GM12878 (cell line): ENCODE results near the gene SLC12A3.

Source experiments
- ASH2L ChIP-seq: fragments of 300-600, 200-600 bp; sonication (generic); IDR thresholded peaks from 2 replicates; pipeline ENCODE4 v1.6.1; 2017; ENCODE audit warnings: low read depth, mild to moderate bottlenecking, borderline replicate concordance
- ATF3 ChIP-seq: IDR thresholded peaks from 2 replicates; pipeline ENCODE4 v1.6.1; 2011; ENCODE audit warnings: low read depth, mild to moderate bottlenecking, low read length, moderate library complexity, borderline replicate concordance; ENCODE audit errors: extremely low read depth
- BCLAF1 ChIP-seq: fragments of 450-650 bp; IDR thresholded peaks from 2 replicates; pipeline ENCODE4 v1.6.1; 2017; ENCODE audit warnings: antibody characterized with exemption, mild to moderate bottlenecking, moderate library complexity
- CREB1 ChIP-seq: IDR thresholded peaks from 2 replicates; pipeline ENCODE4 v1.6.1; 2012; ENCODE audit warnings: low read depth, mild to moderate bottlenecking, inconsistent platforms
- CTCF ChIP-seq, 3 experiments: IDR thresholded peaks in 2 of 3; conservative IDR thresholded peaks in 1 of 3; 2 replicates each; pipeline ENCODE4 v1.5.1; 2011; ENCODE audit warnings: low read depth in 3 of 3, low read length in 3 of 3, mild to moderate bottlenecking in 3 of 3, control low read depth in 2 of 3, moderate library complexity in 2 of 3, inconsistent platforms in 1 of 3, mixed read lengths in 1 of 3; ENCODE audit not compliant: control insufficient read depth in 2 of 3, insufficient read depth in 1 of 3; ENCODE audit errors: extremely low read depth in 1 of 3
- ETV6 ChIP-seq, 2 experiments: fragments of 450-650 bp in 1 of 2; IDR thresholded peaks in 1 of 2; conservative IDR thresholded peaks in 1 of 2; 2 replicates each; pipeline ENCODE4 v1.6.1; 2014; ENCODE audit warnings: antibody characterized with exemption in 1 of 2, borderline replicate concordance in 1 of 2, low read depth in 1 of 2, mild to moderate bottlenecking in 1 of 2, moderate library complexity in 1 of 2
- GABPA ChIP-seq: IDR thresholded peaks from 2 replicates; pipeline ENCODE4 v1.6.1; 2014; ENCODE audit warnings: antibody characterized with exemption, low read depth, mild to moderate bottlenecking, inconsistent platforms
- NFIC ChIP-seq: IDR thresholded peaks from 2 replicates; pipeline ENCODE4 v1.6.1; 2012; ENCODE audit warnings: low read depth, mild to moderate bottlenecking, inconsistent platforms, low read length, moderate library complexity
- PBX3 ChIP-seq: IDR thresholded peaks from 2 replicates; pipeline ENCODE4 v1.6.1; 2011; ENCODE audit warnings: mild to moderate bottlenecking, low read depth, low read length, moderate library complexity; ENCODE audit not compliant: insufficient replicate concordance
- POLR2A ChIP-seq: IDR thresholded peaks from 2 replicates; pipeline ENCODE4 v1.6.1; 2011; ENCODE audit warnings: low read depth, mild to moderate bottlenecking, low read length
- RFX5 ChIP-seq: IDR thresholded peaks from 2 replicates; pipeline ENCODE4 v1.6.1; 2011; ENCODE audit warnings: low read depth, low read length, improper control_type of control experiment
- TAF1 ChIP-seq: IDR thresholded peaks from 2 replicates; pipeline ENCODE4 v1.6.1; 2011; ENCODE audit warnings: mild to moderate bottlenecking, low read depth, low read length, borderline replicate concordance

- no peak for TF ChIP-seq CTCF (IDR thresholded peaks at IDR 0.05 in 2 of 3, conservative IDR thresholded peaks at IDR 0.05 in 1 of 3; ENCODE audit: control insufficient read depth in 2 of 3, extremely low read depth in 1 of 3, insufficient read depth in 1 of 3, low read depth in 3 of 3, low read length in 3 of 3)
- no peak for TF ChIP-seq PBX3
- TF ChIP-seq GABPA = no peak
- TF ChIP-seq ATF3 = no peak
- no peak for TF ChIP-seq RFX5
- no peak for TF ChIP-seq TAF1
- 0 out of 4 replicates have a peak, but pooled peaks of 1 of the 2 experiments have one; percentile 17 for TF ChIP-seq ETV6 (conservative IDR thresholded peaks at IDR 0.05 in 1 of 2, IDR thresholded peaks at IDR 0.05 in 1 of 2; ENCODE audit: borderline replicate concordance in 1 of 2, low read depth in 1 of 2)
- peak; percentile 71; the same call in 1 of the 2 replicates for TF ChIP-seq CREB1
- TF ChIP-seq ASH2L = no peak
- no peak for TF ChIP-seq POLR2A
- TF ChIP-seq NFIC = peak; percentile 76
- no peak for TF ChIP-seq BCLAF1
Observed at GRCh38 chr16:56910654-56911539, 45.9 kb downstream of the SLC12A3 start.
